ENCODE data around the gene ZBTB18.

DNA sequence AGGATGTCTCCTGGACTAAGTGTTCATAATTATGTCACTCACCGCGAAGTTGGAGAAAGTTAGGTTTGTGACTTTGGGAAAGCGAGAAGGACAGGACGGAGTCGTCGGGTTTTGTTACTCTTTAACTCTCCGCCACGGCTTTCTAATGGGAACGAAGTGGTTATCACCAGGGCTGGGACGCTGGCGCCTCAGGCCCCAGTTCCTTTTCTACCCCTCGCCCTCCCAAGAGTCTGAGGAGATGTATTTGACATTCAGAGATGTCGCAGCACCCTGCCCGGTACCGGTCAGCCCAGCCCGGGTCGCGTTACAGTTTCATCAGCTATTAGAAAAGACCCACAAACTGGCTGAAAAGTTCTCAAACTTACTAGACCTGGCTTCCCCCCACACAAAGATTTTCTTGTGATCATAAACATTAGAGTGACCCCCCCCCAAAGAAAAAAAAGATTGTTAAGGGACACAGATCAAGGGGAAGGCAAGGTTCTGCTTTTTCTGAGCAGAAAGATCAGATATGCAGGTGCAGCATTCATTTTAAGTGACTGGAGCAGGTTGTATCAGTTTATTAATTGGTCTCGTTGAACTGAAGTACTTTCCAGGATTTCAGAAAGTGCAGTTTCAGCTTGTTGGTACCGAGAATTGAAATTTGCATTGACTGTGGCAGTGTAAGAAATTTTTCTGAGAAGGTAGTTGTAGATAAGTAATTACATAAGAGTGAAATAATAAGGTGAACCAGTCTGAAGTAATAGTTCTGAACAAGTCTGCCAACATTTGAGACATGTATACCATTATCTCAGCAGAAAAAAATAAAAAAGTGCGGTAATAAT is 859 bp upstream of the ZBTB18 start:
- TF ChIP-seq, protein P1, sequence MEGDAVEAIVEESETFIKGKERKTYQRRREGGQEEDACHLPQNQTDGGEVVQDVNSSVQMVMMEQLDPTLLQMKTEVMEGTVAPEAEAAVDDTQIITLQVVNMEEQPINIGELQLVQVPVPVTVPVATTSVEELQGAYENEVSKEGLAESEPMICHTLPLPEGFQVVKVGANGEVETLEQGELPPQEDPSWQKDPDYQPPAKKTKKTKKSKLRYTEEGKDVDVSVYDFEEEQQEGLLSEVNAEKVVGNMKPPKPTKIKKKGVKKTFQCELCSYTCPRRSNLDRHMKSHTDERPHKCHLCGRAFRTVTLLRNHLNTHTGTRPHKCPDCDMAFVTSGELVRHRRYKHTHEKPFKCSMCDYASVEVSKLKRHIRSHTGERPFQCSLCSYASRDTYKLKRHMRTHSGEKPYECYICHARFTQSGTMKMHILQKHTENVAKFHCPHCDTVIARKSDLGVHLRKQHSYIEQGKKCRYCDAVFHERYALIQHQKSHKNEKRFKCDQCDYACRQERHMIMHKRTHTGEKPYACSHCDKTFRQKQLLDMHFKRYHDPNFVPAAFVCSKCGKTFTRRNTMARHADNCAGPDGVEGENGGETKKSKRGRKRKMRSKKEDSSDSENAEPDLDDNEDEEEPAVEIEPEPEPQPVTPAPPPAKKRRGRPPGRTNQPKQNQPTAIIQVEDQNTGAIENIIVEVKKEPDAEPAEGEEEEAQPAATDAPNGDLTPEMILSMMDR (conservative IDR thresholded peaks at IDR 0.05; ENCODE audit: low read depth, low read length): no peak
- no peak for TF ChIP-seq SMC3 (IDR thresholded peaks at IDR 0.05; ENCODE audit: low read depth, low read length)
- no peak for TF ChIP-seq RCOR1 (IDR thresholded peaks at IDR 0.05; ENCODE audit: insufficient replicate concordance, low read length)
- TF ChIP-seq RFX5 (IDR thresholded peaks at IDR 0.05; ENCODE audit: low read depth, low read length): no peak
- no peak for TF ChIP-seq MAFK (IDR thresholded peaks at IDR 0.05; ENCODE audit: low read depth, low read length)
- no peak for TF ChIP-seq POLR2A (IDR thresholded peaks at IDR 0.05; ENCODE audit: low read depth, low read length)
- no peak for TF ChIP-seq CEBPB (IDR thresholded peaks at IDR 0.05; ENCODE audit: low read depth, low read length)
- TF ChIP-seq RAD21 (IDR thresholded peaks at IDR 0.05; ENCODE audit: low read length): no peak

Data from IMR-90 (cell line).